Stimulated activated CD8-positive, alpha-beta memory T cell treated with anti-CD3 and anti-CD28 coated beads, Interleukin-12 subunit alpha, Interleukin-12 subunit beta, amount 100 ng/mL, for 4 hours (primary cell): ENCODE data around the gene LIG1.

Experiments used
- DNase-seq: peaks from one replicate; pipeline ENCODE4 v3.0.0-alpha.2; 2020; ENCODE audit warnings: low read depth

The LIG1 gene

DNA sequence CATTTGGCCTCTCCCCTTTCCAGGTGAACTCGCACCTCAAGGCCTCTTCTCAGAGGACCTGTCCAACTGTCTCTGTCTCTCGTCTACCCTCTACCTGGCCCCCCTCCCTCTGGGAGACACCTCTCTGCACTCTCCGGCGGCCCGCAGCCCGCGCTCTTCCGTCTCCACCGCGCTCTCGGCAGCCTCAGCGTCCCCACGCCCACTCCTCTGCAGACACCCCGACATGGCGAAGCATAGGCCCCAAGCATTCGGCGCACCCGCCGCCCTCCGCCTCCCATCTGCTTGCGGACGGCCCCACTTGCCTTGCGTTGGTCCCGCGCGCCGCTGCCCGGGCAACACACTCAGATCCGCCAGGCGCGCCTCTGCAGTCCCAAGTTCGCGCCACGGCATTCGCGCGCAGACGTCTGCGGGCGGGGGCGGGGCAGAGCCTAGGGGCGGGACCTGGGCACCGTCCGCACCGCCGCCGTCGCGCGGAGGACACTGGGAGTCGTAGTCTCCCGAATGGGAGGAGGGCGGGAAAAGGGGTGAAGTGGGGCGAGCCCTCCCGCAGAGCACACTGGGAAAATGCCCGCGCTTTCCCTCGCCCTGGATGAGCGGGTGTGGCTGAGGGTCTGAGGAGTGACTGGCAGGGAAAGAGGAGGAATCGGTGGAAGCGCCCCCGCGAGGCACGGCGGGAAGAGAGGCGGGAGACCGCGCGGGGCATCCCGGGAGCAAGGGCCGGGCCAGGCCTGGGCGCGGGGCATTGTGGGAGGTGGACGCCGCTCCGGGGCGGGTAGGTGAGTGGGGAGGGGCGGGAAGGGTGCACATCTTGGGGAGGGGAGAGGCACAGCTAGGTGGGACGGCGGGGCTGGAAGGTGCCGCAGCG is at the start of gene LIG1, which contains the start of gene ZSWIM9:
TSS of gene LIG1 (minus strand) at position 406 of the 865 bp plus-strand sequence. CDS start 4,778 bp downstream, outside the sequence.
TSS of gene ZSWIM9 (plus strand) at position 742 of the 865 bp plus-strand sequence. CDS start 1,123 bp downstream, outside the sequence.
- peak; percentile 88 for DNase-seq

DNA sequence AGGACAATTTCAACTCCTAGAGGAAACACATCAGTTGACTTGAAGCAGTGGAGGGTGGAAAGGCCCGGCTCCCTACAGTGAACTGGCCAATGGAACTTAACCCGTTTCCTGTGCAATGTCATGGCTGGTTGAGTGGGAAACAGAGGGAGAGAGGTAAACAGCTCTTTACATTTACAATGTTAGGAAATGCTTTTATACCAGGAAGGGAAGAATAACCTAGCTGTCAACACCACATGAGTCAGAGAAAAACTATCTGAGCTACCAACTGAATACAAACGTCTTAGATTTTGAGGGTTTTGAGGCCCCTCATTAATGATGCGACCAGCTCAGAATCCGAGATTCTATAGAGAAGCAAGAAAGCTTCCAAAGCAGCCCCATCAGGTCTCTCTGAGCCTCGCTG is 48.9 kb upstream of the LIG1 start:
- DNase-seq, result no peak

DNA sequence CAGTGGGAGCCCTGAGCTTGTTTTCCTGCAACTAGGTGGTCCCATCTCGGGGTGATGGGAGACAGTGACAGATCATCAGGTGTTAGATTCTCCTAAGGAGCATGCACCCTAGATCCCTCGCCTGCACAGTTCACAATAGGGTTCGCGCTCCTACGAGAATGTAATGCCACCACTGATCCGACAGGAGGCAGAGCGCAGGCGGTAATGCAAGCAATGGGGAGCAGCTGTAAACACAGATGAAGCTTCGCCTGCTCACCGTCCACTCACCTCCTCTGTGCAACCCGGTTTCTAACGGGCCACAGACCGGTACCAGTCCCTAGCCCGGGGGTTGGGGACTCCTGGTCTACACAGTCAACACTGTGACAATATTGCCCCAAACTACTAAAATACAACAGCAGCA is 46.8 kb upstream of the LIG1 start:
- no peak for DNase-seq

GRCh38 chr19:48213959-48214358 is 43.8 kb upstream of the LIG1 start:
- no peak for DNase-seq

GRCh38 chr19:48210005-48210404 is 39.9 kb upstream of the LIG1 start:
- DNase-seq, result no peak

DNA sequence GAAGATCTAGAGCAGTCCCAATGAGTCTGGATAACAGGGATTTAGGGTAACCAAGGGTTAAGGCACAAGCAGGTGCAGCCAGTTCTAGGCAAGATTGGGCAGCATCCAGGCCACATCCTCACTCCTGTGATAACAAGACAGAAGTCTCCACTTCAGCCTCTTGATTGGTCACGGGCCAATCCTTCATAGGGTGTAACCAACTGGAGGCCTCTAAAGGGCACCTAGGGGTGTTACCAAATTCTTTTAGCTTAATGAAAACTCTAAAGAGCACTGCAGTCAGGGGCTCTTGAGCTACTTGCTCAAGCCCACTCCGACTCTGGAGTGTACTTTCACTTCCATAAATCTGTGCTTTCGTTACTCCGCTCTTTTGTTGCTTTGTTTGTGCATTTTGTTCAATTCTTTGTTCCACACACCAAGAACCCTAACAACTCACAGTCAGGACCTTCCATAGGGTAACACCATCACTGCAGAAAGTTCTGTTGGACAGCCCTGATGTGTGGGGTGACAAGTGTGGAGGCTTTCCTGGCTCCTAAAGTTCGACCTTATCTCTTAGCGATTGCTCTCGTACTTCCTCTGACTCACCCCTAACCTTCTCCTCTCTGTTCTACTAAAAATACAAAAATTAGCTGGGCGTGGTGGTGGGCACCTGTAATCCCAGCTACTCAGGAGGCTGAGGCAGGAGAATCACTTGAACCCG is 36.4 kb upstream of the LIG1 start:
- no peak for DNase-seq

- DNase-seq, result peak; percentile 79
Observed at GRCh38 chr19:48203794-48204628, 33.9 kb upstream of the LIG1 start.

GRCh38 chr19:48203222-48203793 is 33.2 kb upstream of the LIG1 start:
- no peak for DNase-seq

DNA sequence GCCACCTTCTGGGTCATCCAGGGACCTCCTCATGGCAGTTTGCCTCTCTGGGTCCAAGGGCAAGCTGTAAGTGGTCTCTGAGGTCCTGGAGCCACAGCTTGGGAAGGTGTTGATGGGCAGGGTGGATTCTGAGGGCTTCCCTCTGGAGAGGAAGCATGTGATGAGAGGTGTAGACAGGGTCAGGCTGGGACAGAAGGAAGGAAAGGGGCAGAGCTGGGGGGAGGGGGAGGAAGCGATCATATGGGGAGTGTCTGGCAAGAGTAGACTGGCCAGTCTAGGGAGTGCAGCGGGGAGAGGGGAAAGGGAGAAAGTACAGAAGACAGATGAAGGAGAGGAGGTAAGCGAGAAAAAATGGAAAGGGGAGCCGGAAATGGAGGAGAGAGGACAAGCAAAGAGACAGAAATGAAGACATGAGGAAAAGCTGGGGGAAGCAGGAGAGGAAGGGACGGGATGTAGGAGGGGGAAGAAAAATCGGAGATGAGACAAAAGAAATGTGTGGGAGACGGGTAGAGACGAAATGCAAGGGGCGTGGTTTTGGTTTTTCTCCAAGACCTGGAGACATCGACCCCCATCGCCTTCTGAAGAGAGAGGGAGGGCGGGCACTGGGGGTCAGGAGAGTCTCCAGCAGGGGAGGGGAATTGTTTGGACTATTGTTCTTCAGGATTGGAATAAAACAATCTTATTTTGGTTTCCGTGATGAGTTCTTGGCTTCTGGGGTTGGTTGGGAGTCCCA is 27.0 kb upstream of the LIG1 start:
- DNase-seq, result no peak

GRCh38 chr19:48196321-48196763 is 26.2 kb upstream of the LIG1 start:
- no peak for DNase-seq

DNA sequence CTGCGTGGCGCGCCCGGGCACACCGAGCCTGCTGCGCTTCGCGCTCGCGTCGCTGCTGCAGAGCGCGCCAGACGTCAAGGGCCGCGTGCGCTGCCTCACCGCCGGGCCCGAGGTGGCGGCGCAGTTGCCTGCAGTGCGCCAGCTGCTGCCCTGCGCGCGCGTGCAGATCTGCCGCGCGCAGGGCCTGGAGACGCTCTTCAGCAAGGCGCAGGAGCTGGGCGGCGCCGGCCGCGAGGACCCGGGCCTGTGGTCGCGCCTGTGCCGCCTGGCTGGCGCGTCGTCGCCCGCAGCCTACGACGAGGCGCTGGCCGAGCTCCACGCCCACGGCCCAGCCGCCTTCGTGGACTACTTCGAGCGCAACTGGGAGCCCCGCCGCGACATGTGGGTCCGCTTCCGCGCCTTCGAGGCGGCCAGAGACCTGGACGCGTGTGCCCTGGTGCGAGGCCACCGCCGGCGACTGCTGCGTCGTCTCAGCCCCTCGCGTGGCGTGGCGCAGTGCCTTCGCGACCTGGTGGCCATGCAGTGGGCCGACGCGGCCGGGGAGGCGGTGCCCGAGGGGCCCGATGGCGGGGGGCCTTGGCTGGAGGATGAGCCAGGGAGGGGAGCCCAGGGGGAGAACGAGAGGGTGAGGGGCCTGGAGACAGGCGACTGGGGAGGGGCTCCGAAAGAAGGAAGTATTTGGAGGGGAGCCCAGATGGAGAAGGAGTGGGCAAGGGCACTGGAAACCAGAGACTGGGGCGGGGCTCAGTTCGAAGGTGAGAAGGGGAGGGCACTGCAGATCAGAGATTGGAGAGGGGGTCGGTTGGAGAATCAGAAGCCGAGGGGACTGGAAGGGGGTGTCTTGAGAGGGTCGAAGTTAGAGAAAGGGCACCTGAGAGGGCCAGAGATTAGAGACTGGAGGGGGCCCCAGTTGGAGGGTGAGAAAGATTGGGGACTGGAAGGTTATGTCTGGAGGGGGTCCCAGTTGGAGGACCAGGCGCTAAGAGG is 25.0 kb upstream of the LIG1 start:
- no peak for DNase-seq

DNA sequence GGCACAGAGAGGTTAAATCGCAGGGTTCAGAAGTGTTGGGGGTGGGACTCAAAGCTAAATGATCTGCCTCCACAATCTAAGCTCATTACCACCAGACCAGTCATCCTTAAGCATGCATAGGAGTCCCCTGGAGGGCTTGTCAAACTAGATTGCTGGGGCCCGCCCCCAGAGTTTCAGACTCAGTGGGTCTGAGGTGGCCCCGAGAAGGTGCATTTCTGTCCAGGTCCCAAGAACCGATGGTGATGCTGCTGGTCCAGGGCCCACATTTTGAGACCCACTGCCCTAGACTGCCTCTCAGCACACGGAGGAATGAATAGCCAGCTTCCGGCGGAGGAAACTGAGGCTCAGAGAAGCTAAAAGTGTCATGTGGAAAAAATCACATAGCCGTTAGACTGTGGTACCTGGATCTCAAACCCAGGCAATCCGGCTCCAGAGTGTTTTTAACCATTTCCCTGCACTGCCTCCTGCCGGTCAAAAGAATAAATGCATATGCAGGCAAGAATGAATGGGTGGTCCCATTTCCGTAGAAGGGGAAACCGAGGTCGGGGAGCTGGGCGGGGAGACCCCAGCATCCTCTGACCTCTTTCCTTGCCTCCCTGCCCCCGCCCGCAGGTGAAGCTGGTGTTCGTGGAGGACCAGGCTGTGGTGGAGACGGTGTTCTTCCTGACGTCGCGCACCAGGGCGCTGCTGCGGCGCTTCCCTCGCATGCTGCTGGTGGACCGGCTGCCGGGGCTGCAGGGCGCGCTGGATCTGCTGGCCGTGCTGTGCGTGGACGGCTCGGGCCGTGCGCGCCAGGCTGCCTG is 24.1 kb upstream of the LIG1 start:
- no peak for DNase-seq

DNA sequence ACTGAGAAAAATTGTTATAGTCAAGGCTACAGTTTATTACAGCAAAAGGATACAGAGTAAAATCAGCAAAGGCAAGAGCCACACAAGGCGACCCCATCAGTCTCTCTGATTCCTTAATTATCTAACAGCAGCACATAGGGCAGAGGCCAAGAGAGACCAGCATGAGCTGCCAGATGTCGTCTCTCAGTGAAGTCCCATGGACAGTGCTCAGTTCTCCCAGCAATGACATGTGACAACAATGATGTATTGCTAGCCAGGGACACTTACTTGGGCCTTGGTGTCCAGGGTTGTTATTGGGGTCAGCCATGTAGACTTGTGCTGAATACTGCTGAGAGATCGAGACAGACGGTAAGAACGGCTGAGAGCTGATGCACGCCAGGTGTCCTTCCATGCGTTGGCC is 22.6 kb upstream of the LIG1 start:
- DNase-seq, result no peak

DNA sequence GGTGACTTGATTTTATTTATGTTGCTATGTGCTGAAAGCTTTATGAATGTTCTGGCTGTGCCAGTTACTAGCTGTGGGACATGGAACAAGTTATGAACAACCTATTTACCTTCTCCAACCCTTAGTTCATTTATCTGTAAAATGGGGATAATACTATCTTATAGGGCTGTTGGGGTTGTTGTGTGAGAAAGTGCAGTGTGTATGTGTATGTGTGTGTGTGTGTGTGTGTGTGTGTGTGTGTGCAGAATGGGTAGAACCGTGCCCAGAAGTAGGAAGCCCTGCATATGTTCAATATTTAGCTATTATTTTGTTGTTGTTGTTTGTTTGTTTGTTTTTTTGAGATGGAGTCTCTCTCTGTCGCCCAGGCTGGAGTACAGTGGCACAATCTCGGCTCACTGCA is 20.7 kb upstream of the LIG1 start:
- no peak for DNase-seq

- DNase-seq, result peak; percentile 38
Observed at GRCh38 chr19:48190288-48190884, 20.2 kb upstream of the LIG1 start.

DNA sequence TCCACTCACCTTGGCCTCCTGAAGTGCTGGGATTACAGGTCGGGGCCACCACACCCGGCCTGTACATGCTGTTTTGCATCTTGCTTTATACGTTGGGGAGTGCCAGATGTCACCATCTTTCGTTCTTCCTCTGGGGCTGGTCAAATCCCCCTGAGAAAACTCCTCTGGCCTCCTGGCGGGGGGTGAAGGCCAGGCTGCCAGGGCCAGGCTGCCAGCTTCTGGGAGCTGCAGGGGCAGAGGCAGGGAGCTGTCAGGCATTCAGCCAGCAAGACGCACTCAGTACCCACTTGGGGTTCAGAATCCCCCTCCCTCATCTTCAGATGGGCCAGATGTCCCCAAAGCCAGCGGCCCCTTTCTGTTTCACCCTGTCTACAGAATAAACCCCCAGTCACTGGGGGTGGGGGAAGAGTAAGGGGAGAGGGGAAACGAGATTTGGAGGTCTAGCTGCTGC is 16.4 kb upstream of the LIG1 start:
- DNase-seq, result no peak

DNA sequence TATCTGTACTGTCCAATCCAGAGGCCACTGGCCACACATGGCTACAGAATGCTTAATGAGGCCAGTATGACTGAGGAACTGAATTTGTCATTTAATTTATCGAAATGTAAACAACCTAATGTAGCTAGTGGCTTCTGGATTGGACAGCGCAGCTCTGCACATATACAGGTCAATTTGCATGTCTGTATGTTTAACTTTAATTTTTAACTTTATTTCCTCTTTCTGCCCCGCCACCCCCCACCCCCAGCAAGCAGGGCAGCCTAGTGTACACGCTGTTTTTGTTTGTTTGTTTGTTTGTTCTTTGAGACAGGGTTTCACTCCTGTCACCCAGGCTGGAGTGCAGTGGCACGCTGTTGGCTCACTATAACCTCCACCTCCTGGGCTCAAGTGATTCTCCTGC is 15.9 kb upstream of the LIG1 start:
- no peak for DNase-seq

GRCh38 chr19:48183356-48183755 is 13.2 kb upstream of the LIG1 start:
- no peak for DNase-seq

GRCh38 chr19:48182434-48182833 is 12.3 kb upstream of the LIG1 start:
- DNase-seq, result no peak
